ENCODE results near the gene POMGNT2. TPM values are rescaled to one million over a fixed set of nuclear protein-coding genes. Genes with fewer than 3 reads are reported as not detected.

The POMGNT2 gene
- total and polyA plus RNA-seq, 2 donors (not counting 1 experiment from before 2014, with no cell fraction given): 7.9 to 12.7 TPM

GRCh38 chr3:43079536-43080332, 26.1 kb downstream of the POMGNT2 start:
- TF ChIP-seq EZH2 (IDR thresholded peaks at IDR 0.05; ENCODE audit: low read length, missing control alignments) (no peak), CTCF (conservative IDR thresholded peaks at IDR 0.05 in 1 of 2, IDR thresholded peaks at IDR 0.05 in 1 of 2; ENCODE audit: low read depth in 1 of 2, low read length in 2 of 2) (no peak)
- H3K9me3 ChIP-seq (ENCODE audit: control insufficient read depth, insufficient read depth, low read depth, low read length): no peaks in the 10 kb centered on the region
- no peak overlapping the region for H3K4me2 ChIP-seq (ENCODE audit: extremely low read depth, insufficient read depth, low read length)
- no peak overlapping the region for H3K4me3 ChIP-seq (replicated peaks in 1 of 4; ENCODE audit: control extremely low read depth in 1 of 4, insufficient read depth in 1 of 4, low read depth in 3 of 4, low read length in 4 of 4)
- no peaks in the 10 kb centered on the region for H4K20me1 ChIP-seq (ENCODE audit: control insufficient read depth, extremely low read depth, insufficient read depth, low read length)
- no peaks in the 10 kb centered on the region for H3K79me2 ChIP-seq (ENCODE audit: control insufficient read depth, insufficient read depth, low read length)
- H3K36me3 ChIP-seq (ENCODE audit: control insufficient read depth, insufficient read depth, low read length): no peaks in the 10 kb centered on the region
- no peak overlapping the region for H2AFZ ChIP-seq (ENCODE audit: low read length)
- DNase-seq (ENCODE audit: low read depth in 2 of 2): no peak
- H3K4me1 ChIP-seq (ENCODE audit: control insufficient read depth, extremely low read depth, insufficient read depth, low read length): no peaks in the 10 kb centered on the region
- no peak overlapping the region for H3K27ac ChIP-seq (ENCODE audit: insufficient read depth, low read length)
- H3K9ac ChIP-seq (ENCODE audit: insufficient read depth, low read length): no peak overlapping the region
- no peaks in the 10 kb centered on the region for H3K27me3 ChIP-seq (ENCODE audit: control insufficient read depth, insufficient read depth, low read length)

GRCh38 chr3:43077707-43078106, 28.2 kb downstream of the POMGNT2 start:
- TF ChIP-seq EZH2 (IDR thresholded peaks at IDR 0.05; ENCODE audit: low read length, missing control alignments) (no peak), CTCF (conservative IDR thresholded peaks at IDR 0.05 in 1 of 2, IDR thresholded peaks at IDR 0.05 in 1 of 2; ENCODE audit: low read depth in 1 of 2, low read length in 2 of 2) (no peak)

GRCh38 chr3:43077261-43077660, 28.6 kb downstream of the POMGNT2 start:
- no peaks in the 10 kb centered on the region for H3K27me3 ChIP-seq (ENCODE audit: control insufficient read depth, insufficient read depth, low read length)
- H3K27ac ChIP-seq (ENCODE audit: insufficient read depth, low read length): no peak overlapping the region
- H3K9me3 ChIP-seq (ENCODE audit: control insufficient read depth, insufficient read depth, low read depth, low read length): no peaks in the 10 kb centered on the region
- no peaks in the 10 kb centered on the region for H3K36me3 ChIP-seq (ENCODE audit: control insufficient read depth, insufficient read depth, low read length)
- H3K79me2 ChIP-seq (ENCODE audit: control insufficient read depth, insufficient read depth, low read length): no peaks in the 10 kb centered on the region
- TF ChIP-seq EZH2 (IDR thresholded peaks at IDR 0.05; ENCODE audit: low read length, missing control alignments) (no peak), CTCF (conservative IDR thresholded peaks at IDR 0.05 in 1 of 2, IDR thresholded peaks at IDR 0.05 in 1 of 2; ENCODE audit: low read depth in 1 of 2, low read length in 2 of 2) (no peak)
- H3K4me3 ChIP-seq (replicated peaks in 1 of 4; ENCODE audit: control extremely low read depth in 1 of 4, insufficient read depth in 1 of 4, low read depth in 3 of 4, low read length in 4 of 4): no peak overlapping the region
- H3K9ac ChIP-seq (ENCODE audit: insufficient read depth, low read length): no peak overlapping the region
- H3K4me2 ChIP-seq (ENCODE audit: extremely low read depth, insufficient read depth, low read length): no peak overlapping the region
- no peak overlapping the region for H2AFZ ChIP-seq (ENCODE audit: low read length)
- no peaks in the 10 kb centered on the region for H3K4me1 ChIP-seq (ENCODE audit: control insufficient read depth, extremely low read depth, insufficient read depth, low read length)
- DNase-seq (ENCODE audit: low read depth in 2 of 2): no peak
- no peaks in the 10 kb centered on the region for H4K20me1 ChIP-seq (ENCODE audit: control insufficient read depth, extremely low read depth, insufficient read depth, low read length)

More at GRCh38 chr3:43077707-43078106, 28.2 kb downstream of the POMGNT2 start:
- Histone ChIP-seq H3K4me1 (ENCODE audit: control insufficient read depth, extremely low read depth, insufficient read depth, low read length) (no peaks in the 10 kb centered on the region), H3K4me3 (replicated peaks in 1 of 4; ENCODE audit: control extremely low read depth in 1 of 4, insufficient read depth in 1 of 4, low read depth in 3 of 4, low read length in 4 of 4) (no peak overlapping the region), H3K9me3 (ENCODE audit: control insufficient read depth, insufficient read depth, low read depth, low read length) (no peaks in the 10 kb centered on the region), H2AFZ (ENCODE audit: low read length) (no peak overlapping the region), H3K36me3 (ENCODE audit: control insufficient read depth, insufficient read depth, low read length) (no peaks in the 10 kb centered on the region), H3K79me2 (ENCODE audit: control insufficient read depth, insufficient read depth, low read length) (no peaks in the 10 kb centered on the region), H3K4me2 (ENCODE audit: extremely low read depth, insufficient read depth, low read length) (no peak overlapping the region), H3K27me3 (ENCODE audit: control insufficient read depth, insufficient read depth, low read length) (no peaks in the 10 kb centered on the region), H3K9ac (ENCODE audit: insufficient read depth, low read length) (no peak overlapping the region), H3K27ac (ENCODE audit: insufficient read depth, low read length) (no peak overlapping the region), H4K20me1 (ENCODE audit: control insufficient read depth, extremely low read depth, insufficient read depth, low read length) (no peaks in the 10 kb centered on the region)
- DNase-seq (ENCODE audit: low read depth in 2 of 2): no peak

All from fibroblast of lung (primary cell).